K562 (cell line): ENCODE measurements around the gene SMIM35. TPM values are rescaled to one million over a fixed set of nuclear protein-coding genes. Genes with fewer than 3 reads are reported as not detected.

Experiments used
- ATAC-seq: fragments of 200-7000 bp; cut with Tn5 transposase; 3 replicates; pipeline ENCODE4 v1.9.1; 2020; ENCODE audit warnings: moderate library complexity
- BruUV-seq: library from RNA; stranded (reverse); fragments of 400-500 nt; replicated peaks from 2 replicates; lab custom pipeline; 2021; lab: Mats Ljungman, UMichigan
- CTCF ChIA-PET: fragments of 300-600 bp; formaldehyde crosslinking; extraction: SDS; loops from one replicate; lab custom pipeline; 2021; ENCODE audit warnings: low intra/inter-chr PET ratio; lab: Yijun Ruan, JAX
- POLR2A ChIA-PET: fragments of 300-600, 350-650 bp; sonication (Branson Sonifier 250); formaldehyde crosslinking; extraction: SDS; loops from one replicate; lab custom pipeline; 2021; ENCODE audit warnings: antibody characterized with exemption, inconsistent platforms; lab: Yijun Ruan, JAX
- DNase-seq, 4 experiments: peaks; one replicate each; pipeline versions ENCODE4 v3.0.0 to v3.0.0-alpha.2; 2011 to 2018; ENCODE audit warnings: low spot score in 3 of 4, mixed read lengths in 3 of 4; ENCODE audit errors: extremely low read depth in 1 of 4
- FAIRE-seq: peaks from 2 replicates; lab custom pipeline; 2011; peaks lifted over from hg19 to GRCh38; lab: Jason Lieb, UNC
- H2AFZ ChIP-seq: 2 replicates; pipeline ENCODE4 v1.6.0; 2011; ENCODE audit warnings: low read depth, low read length, control low read depth, inconsistent platforms
- H3K27ac ChIP-seq: fragments of 200-600 bp; 3 replicates; pipeline ENCODE4 v1.8.0; 2011; ENCODE audit warnings: low read depth, mild to moderate bottlenecking, control low read depth, inconsistent platforms, low read length, moderate library complexity, mixed read lengths; ENCODE audit errors: extremely low read depth
- H3K27me3 ChIP-seq, 2 experiments: fragments of 300-600 bp in 1 of 2; 2 replicates in 1 of 2; 3 replicates in 1 of 2; pipeline versions ENCODE4 v1.6.0 to v1.8.0; 2011; ENCODE audit warnings: inconsistent platforms in 2 of 2, low read length in 2 of 2, mild to moderate bottlenecking in 1 of 2, mixed read lengths in 1 of 2, moderate library complexity in 1 of 2; ENCODE audit not compliant: control insufficient read depth in 2 of 2, insufficient read depth in 2 of 2
- H3K36me3 ChIP-seq: fragments of 300-600 bp; 3 replicates; pipeline ENCODE4 v1.8.0; 2011; ENCODE audit warnings: mild to moderate bottlenecking, low read length, inconsistent platforms; ENCODE audit not compliant: control insufficient read depth, insufficient read depth
- H3K4me1 ChIP-seq, 2 experiments: fragments of 200-600 bp in 1 of 2; replicated peaks in 1 of 2; 2 replicates in 1 of 2; 3 replicates in 1 of 2; pipeline versions ENCODE4 v1.5.1 to v1.8.0; 2011; ENCODE audit warnings: inconsistent platforms in 2 of 2, low read length in 2 of 2, mild to moderate bottlenecking in 1 of 2, mixed read lengths in 1 of 2, moderate library complexity in 1 of 2; ENCODE audit not compliant: control insufficient read depth in 2 of 2, insufficient read depth in 2 of 2
- H3K4me2 ChIP-seq: 2 replicates; pipeline ENCODE4 v1.6.1; 2011; ENCODE audit warnings: low read length, control low read depth, inconsistent platforms, mixed read lengths; ENCODE audit not compliant: insufficient read depth
- H3K4me3 ChIP-seq: fragments of 200-600 bp; sonication (generic), shearing (Covaris generic); 2 replicates; pipeline ENCODE4 v1.5.1; 2016; ENCODE audit warnings: control low read depth, inconsistent platforms
- H3K79me2 ChIP-seq: fragments of 200-600 bp; 3 replicates; pipeline ENCODE4 v1.8.0; 2011; ENCODE audit warnings: low read length, inconsistent platforms; ENCODE audit not compliant: control insufficient read depth, insufficient read depth
- H3K9ac ChIP-seq, 2 experiments: 2 replicates each; pipeline versions ENCODE4 v1.6.0 to v1.6.1; 2011; ENCODE audit warnings: low read depth in 2 of 2, low read length in 2 of 2, control low read depth in 1 of 2, inconsistent platforms in 1 of 2, mild to moderate bottlenecking in 1 of 2, mixed read lengths in 1 of 2; ENCODE audit not compliant: insufficient read depth in 1 of 2
- H3K9me1 ChIP-seq: one replicate; pipeline ENCODE4 v1.6.0; 2011; ENCODE audit warnings: inconsistent platforms, mild to moderate bottlenecking, low read length, moderate library complexity; ENCODE audit not compliant: control insufficient read depth, insufficient read depth
- H3K9me3 ChIP-seq: replicated peaks from 2 replicates; pipeline ENCODE4 v1.5.1; 2011; ENCODE audit warnings: low read depth, low read length, inconsistent platforms; ENCODE audit not compliant: control insufficient read depth, insufficient read depth
- H4K20me1 ChIP-seq: replicated peaks from 2 replicates; pipeline ENCODE4 v1.6.1; 2011; ENCODE audit warnings: low read length, inconsistent platforms, mixed read lengths; ENCODE audit not compliant: control insufficient read depth, insufficient read depth
- CTBP1 ChIP-seq: fragments of 450-650 bp; IDR thresholded peaks from 2 replicates; pipeline ENCODE4 v1.6.1; 2016; ENCODE audit warnings: borderline replicate concordance
- ESRRA ChIP-seq: fragments of 450-650 bp; IDR thresholded peaks from 2 replicates; pipeline ENCODE4 v1.6.1; 2014; ENCODE audit warnings: low read depth, mild to moderate bottlenecking, moderate library complexity, borderline replicate concordance
- SIX5 ChIP-seq, 2 experiments: IDR thresholded peaks; 2 replicates each; pipeline ENCODE4 v1.6.1; 2011; ENCODE audit warnings: low read length in 2 of 2, borderline replicate concordance in 1 of 2, low read depth in 1 of 2, mild to moderate bottlenecking in 1 of 2, moderate library complexity in 1 of 2; ENCODE audit not compliant: insufficient read depth in 1 of 2
- WGBS: fragments of 100-300 bp; shearing (Covaris generic); methylation state at CpG from one replicate; pipeline ENCODE4 v1.1.6; 2016; ENCODE audit warnings: low coverage, mixed read lengths; ENCODE audit not compliant: insufficient coverage; ENCODE audit errors: missing lambda C conversion rate; 5-methylcytosine and 5-hydroxymethylcytosine counted together
- in situ Hi-C: fragments of 300-500 bp; cut with MboI; formaldehyde crosslinking; loops from 4 replicates; pipeline ENCODE4 v1.15.0; 2018; ENCODE audit warnings: inconsistent platforms, mixed read lengths
- intact Hi-C: fragments of 100-400 bp; cut with micrococcal nuclease; formaldehyde crosslinking; loops from 2 replicates; pipeline ENCODE4 v1.14.2; 2022
- polyA plus RNA-seq, 8 experiments: library from polyadenylated mRNA; depleted of rRNA in 4 of 8; stranded (reverse) in 5 of 8; unstranded in 3 of 8; fragments of >200 nt; fragmentation: Nextera tagmentation in 2 of 8; fragmentation: Illumina TruSeq in 1 of 8; extraction: Ambion mirVana in 2 of 8; extraction: Trizol in 1 of 8; gene quantifications; 2 replicates each; pipeline versions ENCODE4 v1.2.1 to v1.2.3, GENCODE V29; 2011 to 2014; ENCODE audit warnings: inconsistent platforms in 1 of 8, missing spikeins in 1 of 8
- total RNA-seq, 7 experiments: library from RNA; depleted of rRNA in 6 of 7; stranded (reverse); fragments of >200 nt in 6 of 7; fragmentation: Illumina TruSeq in 2 of 7; extraction: Trizol in 2 of 7; gene quantifications; 2 replicates each; pipeline versions ENCODE4 v1.2.1 to v1.2.3, GENCODE V29; 2011 to 2021; ENCODE audit warnings: low replicate concordance in 1 of 7

SMIM35 gene
- total and polyA plus RNA-seq, 9 of the 15 experiments (the other 6 are each of a cell fraction or from before 2014, with no cell fraction given), result 0.03 TPM; not detected in 7

- POLR2A ChIA-PET, result interaction anchor here (0.6 to 1.6 kb wide), 5 partner anchors 10 to 1003 kb away, joined by 3 to 5 read pairs (median 3); no protein-coding TSS in a partner anchor
- CTCF ChIA-PET, result no interaction called here
- in situ Hi-C loops, result no loop called here
These were observed 13.2 kb upstream of the SMIM35 start for GRCh38 chr11:118099838-118100556.

More at GRCh38 chr11:118099838-118100556, 13.2 kb upstream of the SMIM35 start:
- Histone ChIP-seq H3K4me3 (no peak overlapping the region), H3K27ac (no peak overlapping the region), H4K20me1 (no peaks in the 10 kb centered on the region), H3K4me2 (no peak overlapping the region), H3K36me3 (no peaks in the 10 kb centered on the region), H2AFZ (no peak overlapping the region), H3K4me1 (peaks cover 13 to 42% of the 10 kb centered on the region in 2 experiments), H3K27me3 (no peaks in the 10 kb centered on the region), H3K9me1 (no peaks in the 10 kb centered on the region), H3K79me2 (peaks cover 9% of the 10 kb centered on the region; the same call in 2 of the 3 replicates), H3K9me3 (no peaks in the 10 kb centered on the region), H3K9ac (0 out of 4 replicates have a peak overlapping the region, but pooled peaks of 1 of the 2 experiments have one; percentile 21)
- intact Hi-C loops, result no loop called here
- 67% methylated on average over 10 of the region's 10 CpGs for WGBS
- 0 out of 2 replicates have a peak, but pooled peaks have one; percentile 27 for TF ChIP-seq CTBP1
- peak; percentile 81; the same call in 1 of the 2 replicates for TF ChIP-seq ESRRA
- TF ChIP-seq SIX5 (IDR thresholded peaks at IDR 0.05; ENCODE audit: borderline replicate concordance in 1 of 2, insufficient read depth in 1 of 2, low read depth in 1 of 2, low read length in 2 of 2), result no peak
- BruUV-seq, result no TSS peak
- FAIRE-seq (no peak), DNase-seq (no peak), ATAC-seq (no peak)
